HG03439 (cell line): Measurements from ENCODE around the gene PSMB10.
"Not testable (repeated sequence)": the region's sequence is repeated elsewhere in the genome, so short reads cannot be mapped to it uniquely, and the experiment has no call there.

Experiments used
- ATAC-seq: cut with Tn5 transposase; IDR thresholded peaks from one replicate; pipeline ENCODE4 v1.9.1; 2021; ENCODE audit warnings: mild to moderate bottlenecking, moderate library complexity; ENCODE audit not compliant: unreplicated experiment

Gene PSMB10

GRCh38 chr16:67936124-67936879, at the start of gene PSMB10:
Gene PSMB10 (minus strand): TSS chr16:67936850. CDS start chr16:67936749, 101 bp downstream.
- peak; percentile 3 for ATAC-seq

DNA sequence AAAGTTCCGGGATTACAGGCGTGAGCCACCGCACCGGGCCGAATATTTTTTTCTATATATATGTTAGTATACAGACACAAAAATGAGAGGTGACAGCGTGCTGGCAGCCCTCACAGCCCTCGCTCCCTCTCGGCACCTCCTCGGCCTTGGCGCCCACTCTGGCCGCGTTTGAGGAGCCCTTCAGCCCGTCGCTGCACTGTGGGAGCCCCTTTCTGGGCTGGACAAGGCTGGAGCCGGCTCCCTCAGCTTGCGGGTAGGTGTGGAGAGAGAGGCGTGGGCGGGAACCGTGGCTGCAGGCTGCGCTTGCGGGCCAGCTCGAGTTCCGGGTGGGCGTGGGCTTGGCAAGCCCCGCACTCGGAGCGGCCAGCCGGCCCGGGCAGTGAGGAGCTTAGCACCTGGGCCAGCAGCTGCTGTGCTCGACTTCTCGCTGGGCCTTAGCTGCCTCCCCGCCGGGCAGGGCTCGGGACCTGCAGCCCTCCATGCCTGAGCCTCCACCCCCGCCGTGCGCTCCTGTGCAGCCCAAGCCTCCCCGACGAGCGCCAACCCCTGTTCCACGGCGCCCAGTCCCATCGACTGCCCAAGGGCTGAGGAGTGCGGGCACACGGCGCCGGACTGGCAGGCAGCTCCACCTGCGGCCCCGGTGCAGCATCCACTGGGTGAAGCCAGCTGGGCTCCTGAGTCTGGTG, 45.5 kb upstream of the PSMB10 start:
- no peak for ATAC-seq

DNA sequence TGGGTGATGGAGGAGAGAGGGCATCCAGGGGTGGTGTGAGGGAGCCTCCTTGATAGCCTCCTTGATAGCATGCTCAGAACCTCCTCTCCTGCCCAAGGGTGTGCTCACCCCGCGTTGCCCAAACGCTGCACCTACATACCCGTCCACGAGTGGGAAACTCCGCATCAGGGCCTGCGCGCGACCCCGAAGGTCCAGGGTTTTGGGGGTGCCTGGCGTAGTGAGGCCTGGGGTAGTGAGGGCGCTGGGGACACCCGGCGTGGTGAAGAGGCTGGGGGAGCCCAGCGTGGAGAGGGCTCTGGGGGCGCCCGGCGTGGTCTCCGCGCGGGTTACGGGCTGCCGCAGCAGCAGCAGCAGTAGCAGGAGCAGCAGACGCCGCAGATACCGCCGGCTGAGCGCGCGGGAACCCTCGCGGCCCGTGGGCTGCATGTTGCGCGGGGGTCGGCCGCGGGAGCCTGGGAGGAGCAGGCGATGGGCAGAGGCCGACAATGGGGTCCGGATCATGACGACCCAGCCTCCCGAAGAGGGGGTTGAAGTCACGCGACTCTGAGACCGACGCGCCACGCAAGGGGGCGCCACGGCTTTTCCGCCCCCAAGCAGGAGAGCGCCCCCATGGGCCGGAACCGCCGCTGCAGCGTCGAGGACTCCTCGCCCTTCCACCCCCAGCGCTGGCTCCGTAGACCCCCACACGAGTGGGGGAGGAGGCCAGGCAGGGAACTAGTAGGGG, 43.5 kb upstream of the PSMB10 start, which contains the start of gene DPEP3:
Gene DPEP3 (minus strand): TSS at position 545 of the 724 bp plus-strand sequence. CDS start 119 bp downstream, at position 426.
- no peak for ATAC-seq

- no peak for ATAC-seq
Observed at GRCh38 chr16:67977469-67978227, 41.0 kb upstream of the PSMB10 start.

DNA sequence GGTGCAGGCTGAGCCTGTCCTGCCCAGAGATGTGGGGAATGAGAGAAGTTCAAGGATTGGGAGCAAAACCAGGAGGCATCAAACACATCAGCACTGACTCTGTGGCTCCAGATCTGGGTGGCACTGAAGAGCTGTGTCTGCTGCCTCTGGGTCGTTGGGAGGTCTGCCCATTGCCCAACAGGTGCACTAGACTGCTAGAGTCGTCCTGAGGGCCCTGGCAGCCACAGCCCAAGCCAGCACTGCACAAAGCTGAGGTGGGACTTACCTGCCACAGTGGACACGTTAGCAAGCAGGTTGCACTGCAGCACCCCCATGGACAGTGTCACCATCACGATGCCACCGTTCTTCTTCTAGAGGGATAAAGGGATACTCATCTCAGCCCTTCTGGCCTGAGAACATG, 40.4 kb upstream of the PSMB10 start:
- no peak for ATAC-seq

DNA sequence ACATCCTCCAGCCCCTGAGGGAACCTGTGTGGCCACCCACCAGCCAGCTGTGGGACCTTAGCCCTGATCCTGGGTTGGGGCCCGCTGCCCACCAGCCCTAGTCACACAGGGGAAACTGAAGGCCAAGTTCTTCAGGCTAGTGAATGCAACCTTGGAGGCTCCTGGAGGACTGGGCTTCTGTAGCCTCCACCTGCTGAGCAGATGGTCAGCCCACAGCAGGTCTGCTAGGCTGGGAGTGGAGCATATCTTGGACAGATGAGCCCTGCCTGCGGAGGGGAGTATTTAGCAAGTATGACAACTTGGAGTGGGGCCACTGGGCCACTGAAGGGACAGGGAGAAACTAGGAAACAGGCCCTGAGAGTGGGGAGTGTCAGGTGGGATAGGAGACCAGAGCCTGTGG, 39.6 kb upstream of the PSMB10 start:
- no peak for ATAC-seq

DNA sequence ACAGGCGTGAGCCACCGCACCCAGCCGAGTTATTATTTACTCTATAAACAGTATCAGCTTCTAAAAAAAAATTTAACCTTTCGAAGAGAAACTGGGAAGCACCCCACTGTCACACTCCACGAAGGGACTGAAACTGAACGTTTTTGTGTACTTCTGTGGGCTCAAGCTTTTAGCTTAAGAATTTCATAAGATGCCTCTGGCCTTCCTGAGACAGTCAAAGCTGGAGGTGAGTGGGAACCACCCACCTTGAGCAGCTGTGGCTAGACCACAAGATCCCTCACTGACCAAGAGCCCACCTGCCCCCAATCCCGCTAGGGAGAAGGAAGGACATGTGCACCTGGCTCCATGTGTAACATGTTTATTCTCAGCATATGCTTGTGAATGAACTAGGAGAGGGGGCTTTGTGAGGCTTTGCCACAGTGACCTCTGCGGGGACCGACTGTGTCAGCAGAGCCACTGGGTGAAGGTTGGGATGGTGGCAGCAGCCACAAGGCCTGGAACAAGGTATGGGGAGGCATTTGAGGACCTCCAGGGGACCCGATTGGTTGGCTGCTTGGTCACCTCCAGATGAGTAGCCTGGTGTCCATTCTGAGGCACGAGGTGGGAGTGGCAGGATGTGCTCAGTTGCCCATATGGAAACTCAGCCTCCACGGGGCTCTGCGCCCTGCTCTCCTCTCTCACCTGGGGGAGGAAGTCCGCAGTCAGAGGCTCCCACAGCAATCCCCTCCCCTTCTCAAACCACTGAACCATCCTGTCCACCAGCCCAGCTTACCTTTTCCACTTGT, 38.9 kb upstream of the PSMB10 start:
- no peak for ATAC-seq

DNA sequence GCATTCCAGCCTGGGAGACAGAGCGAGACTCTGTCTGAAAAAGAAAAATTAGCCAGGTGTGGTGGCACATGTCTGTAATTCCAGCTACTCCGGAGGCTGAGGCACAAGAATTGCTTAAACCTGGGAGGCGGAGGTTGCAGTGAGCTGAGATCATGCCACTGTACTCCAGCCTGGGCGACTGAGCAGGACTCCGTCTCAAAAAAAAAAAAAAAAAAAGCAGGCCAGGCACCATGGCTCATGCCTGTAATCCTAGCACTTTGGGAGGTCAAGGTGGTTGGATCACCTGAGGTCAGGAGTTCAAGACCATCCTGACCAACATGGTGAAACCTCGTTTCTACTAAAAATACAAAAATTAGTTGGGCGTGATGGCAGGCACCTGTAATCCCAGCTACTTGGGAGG, 35.6 kb upstream of the PSMB10 start:
- ATAC-seq = not testable (repeated sequence)

DNA sequence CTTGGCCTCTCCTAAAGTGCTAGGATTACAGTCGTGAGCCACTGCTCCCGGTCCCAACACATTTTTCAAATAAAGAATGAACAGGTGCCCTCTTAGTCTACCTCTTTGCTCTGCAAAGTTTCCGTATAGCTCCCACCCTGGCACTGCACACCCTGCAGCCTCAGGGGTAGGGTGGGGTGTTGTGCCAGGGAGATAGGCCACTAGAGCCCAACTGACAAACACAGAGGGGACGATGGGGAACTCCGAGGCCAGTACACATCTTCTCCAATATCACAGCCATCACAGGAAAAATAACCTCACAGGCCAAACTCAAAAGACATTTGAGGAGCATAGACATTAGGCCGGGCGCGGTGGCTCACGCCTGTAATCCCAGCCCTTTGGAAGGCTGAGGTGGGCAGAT, 34.5 kb upstream of the PSMB10 start:
- ATAC-seq = no peak

DNA sequence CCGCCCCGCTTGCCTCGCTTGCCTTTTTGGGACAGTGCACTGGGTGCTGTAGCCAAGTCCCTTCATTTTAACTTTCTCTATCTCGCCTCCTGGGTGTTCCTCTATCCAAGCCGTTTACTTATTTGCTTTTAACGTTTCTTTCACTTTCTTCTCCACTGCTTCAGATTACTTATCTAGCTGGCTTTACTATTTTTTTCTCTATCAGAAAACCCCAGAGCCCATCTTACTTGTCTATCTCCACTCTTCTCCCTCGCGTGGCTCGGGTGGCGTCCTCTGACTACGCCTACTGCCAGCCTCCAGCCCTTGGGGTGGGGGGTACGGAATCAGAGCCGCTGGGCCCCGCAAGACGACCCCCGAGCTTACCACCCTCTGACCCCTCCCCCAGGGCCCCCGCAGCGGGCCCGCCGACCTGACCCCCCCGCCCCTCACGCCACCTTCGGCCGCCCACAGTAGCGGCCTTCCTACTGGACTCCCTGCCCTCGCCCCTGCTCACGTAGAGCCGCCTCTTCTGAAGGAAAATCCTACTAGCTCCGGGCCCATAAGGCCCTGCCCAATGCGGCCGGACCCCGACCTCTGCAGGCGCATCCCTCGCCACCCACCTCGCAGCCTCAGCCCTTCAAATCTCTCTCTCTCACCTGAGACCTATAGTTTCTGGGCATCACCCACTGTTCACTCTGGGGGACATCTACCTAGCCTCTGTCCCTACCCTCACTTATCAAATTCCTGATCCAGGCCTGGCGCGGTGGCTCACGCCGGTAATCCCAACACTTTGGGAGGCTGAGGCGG, 32.8 kb upstream of the PSMB10 start:
- no peak for ATAC-seq

- peak; percentile 75 for ATAC-seq
Observed at GRCh38 chr16:67968400-67969253, 32.0 kb upstream of the PSMB10 start, which contains the start of gene SLC12A4. Gene SLC12A4 (minus strand): TSS chr16:67968637. CDS start chr16:67968553, 84 bp downstream.

DNA sequence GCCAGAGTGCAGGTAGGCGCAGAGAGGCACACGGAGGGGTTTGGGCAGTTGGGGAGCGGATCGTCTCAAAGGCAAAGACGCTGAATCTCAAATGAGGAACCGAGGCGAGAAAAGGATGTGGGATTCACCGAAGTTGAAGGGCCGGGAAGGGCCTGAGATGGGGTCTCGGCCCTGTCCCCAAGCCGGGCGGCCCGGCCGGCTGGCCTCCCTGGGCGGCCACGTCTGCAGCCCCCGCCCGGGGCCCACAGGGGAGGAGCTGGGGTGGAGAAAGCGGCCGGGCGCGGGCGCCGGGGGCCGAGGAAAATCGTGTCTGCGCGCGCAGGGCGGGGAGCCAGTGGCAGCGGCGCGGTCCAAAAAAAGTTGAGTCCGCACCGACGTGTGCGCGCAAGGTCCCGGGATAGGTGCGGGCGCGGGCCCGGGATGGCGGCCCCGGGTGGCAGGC, 31.3 kb upstream of the PSMB10 start:
- ATAC-seq = peak; percentile 20

DNA sequence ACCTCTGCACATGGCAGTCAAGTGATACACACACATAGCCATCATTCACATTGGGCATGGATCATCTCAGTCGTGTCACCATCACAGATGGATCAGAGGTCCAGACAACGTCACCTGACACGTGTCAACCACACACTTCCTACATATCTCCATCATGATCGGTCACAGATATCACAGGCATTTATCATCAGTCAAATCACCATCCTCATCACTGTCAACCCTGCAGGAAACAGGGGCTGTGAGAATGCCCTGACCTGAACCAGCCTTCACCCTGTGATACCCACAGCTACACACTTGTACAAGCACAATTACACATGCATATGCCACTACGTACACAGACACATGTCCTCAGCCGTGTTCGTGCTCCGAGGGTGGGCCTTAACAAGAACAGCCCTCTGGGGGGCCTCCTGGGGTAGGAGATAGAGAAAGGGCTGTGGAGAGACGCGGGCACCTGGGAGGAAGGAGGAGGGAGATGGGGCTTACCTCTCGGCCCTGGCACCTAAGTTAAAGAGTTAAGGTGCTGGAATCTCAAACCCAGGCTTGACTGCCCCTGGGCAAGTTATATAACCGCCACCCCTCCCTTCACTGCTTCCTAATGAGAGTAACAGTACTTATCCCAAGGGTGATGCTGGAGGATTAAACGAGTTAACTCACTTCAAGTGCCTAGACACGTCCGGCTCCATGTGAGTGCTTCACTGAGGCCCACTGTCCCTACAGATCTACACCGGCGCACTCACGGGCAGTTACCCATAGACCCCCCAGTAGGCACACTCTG, 30.7 kb upstream of the PSMB10 start:
- no peak for ATAC-seq

GRCh38 chr16:67966549-67967182, 30.0 kb upstream of the PSMB10 start:
- no peak for ATAC-seq

GRCh38 chr16:67965668-67966548, 29.3 kb upstream of the PSMB10 start:
- ATAC-seq = no peak
